ENCODE measurements around the gene MASP2. TPM values are rescaled to one million over a fixed set of nuclear protein-coding genes. Genes with fewer than 3 reads are reported as not detected.

The MASP2 gene
- total and polyA plus RNA-seq, 9 of the 15 experiments (the other 6 are each of a cell fraction or from before 2014, with no cell fraction given): 0.01 to 0.23 (median 0.06) TPM; not detected in 3

DNA sequence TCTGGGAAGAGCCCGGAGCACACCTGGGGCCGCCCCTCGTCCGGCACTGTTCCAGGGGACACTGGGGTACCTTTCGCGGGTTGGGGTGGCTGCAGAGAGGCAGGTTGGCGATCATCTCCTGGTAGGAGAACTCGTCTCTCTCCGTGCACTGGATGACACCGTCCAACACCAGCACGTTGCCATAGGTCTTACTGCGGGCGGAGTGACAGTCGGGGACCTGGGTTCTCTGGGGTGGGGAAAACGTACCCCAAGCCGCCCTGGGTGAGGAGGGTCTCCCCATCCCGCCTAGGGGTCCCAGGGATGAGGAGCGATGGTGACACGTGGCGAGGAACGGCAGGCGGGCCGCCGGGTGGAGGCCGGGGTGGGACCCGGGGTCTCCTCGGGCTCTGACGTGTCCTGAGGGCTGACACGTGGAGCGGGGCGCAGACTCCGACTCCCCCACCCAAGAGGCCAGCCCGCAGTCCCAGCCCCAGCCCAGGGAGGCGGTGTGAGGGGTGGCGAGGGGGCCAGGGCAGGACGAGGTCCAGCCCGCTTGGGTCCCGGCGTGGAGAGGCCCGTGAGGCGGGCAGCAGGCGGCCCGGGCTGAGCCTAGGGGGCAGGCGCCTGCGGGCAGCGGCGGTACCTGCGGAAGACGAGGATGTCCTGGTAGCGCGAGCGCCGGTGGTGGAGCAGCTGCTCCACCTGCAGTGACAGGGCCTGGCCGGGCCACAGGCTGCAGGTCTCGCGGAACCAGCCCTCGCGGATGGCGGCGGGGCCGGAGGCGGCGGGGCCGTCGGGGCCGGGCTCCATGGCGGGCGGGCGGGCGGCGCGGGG, 12.3 kb upstream of the MASP2 start (continued):
- TF ChIP-seq, protein P1, sequence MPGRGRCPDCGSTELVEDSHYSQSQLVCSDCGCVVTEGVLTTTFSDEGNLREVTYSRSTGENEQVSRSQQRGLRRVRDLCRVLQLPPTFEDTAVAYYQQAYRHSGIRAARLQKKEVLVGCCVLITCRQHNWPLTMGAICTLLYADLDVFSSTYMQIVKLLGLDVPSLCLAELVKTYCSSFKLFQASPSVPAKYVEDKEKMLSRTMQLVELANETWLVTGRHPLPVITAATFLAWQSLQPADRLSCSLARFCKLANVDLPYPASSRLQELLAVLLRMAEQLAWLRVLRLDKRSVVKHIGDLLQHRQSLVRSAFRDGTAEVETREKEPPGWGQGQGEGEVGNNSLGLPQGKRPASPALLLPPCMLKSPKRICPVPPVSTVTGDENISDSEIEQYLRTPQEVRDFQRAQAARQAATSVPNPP (IDR thresholded peaks at IDR 0.05; ENCODE audit: borderline replicate concordance, insufficient read depth, insufficient read length): no peak
- TF ChIP-seq ZBTB8A (IDR thresholded peaks at IDR 0.05; ENCODE audit: partially characterized antibody) (no peak), RAD21 (CRISPR knock-in tag; conservative IDR thresholded peaks at IDR 0.05 in 1 of 2, IDR thresholded peaks at IDR 0.05 in 1 of 2) (no peak), NELFE (IDR thresholded peaks at IDR 0.05; ENCODE audit: insufficient read depth, insufficient read length) (no peak), MYBL2 (IDR thresholded peaks at IDR 0.05; ENCODE audit: low read depth) (no peak), MYBL2 (CRISPR knock-in tag; IDR thresholded peaks at IDR 0.05; ENCODE audit: borderline replicate concordance) (no peak), ZNF79 (CRISPR knock-in tag; IDR thresholded peaks at IDR 0.05; ENCODE audit: low read depth) (no peak)
- TF ChIP-seq, protein P2, sequence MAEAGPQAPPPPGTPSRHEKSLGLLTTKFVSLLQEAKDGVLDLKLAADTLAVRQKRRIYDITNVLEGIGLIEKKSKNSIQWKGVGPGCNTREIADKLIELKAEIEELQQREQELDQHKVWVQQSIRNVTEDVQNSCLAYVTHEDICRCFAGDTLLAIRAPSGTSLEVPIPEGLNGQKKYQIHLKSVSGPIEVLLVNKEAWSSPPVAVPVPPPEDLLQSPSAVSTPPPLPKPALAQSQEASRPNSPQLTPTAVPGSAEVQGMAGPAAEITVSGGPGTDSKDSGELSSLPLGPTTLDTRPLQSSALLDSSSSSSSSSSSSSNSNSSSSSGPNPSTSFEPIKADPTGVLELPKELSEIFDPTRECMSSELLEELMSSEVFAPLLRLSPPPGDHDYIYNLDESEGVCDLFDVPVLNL (CRISPR knock-in tag; IDR thresholded peaks at IDR 0.05; ENCODE audit: low read depth): no peak
- TF ChIP-seq, protein P3, sequence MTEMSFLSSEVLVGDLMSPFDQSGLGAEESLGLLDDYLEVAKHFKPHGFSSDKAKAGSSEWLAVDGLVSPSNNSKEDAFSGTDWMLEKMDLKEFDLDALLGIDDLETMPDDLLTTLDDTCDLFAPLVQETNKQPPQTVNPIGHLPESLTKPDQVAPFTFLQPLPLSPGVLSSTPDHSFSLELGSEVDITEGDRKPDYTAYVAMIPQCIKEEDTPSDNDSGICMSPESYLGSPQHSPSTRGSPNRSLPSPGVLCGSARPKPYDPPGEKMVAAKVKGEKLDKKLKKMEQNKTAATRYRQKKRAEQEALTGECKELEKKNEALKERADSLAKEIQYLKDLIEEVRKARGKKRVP (CRISPR knock-in tag; IDR thresholded peaks at IDR 0.05): no peak
- TF ChIP-seq, protein P4, sequence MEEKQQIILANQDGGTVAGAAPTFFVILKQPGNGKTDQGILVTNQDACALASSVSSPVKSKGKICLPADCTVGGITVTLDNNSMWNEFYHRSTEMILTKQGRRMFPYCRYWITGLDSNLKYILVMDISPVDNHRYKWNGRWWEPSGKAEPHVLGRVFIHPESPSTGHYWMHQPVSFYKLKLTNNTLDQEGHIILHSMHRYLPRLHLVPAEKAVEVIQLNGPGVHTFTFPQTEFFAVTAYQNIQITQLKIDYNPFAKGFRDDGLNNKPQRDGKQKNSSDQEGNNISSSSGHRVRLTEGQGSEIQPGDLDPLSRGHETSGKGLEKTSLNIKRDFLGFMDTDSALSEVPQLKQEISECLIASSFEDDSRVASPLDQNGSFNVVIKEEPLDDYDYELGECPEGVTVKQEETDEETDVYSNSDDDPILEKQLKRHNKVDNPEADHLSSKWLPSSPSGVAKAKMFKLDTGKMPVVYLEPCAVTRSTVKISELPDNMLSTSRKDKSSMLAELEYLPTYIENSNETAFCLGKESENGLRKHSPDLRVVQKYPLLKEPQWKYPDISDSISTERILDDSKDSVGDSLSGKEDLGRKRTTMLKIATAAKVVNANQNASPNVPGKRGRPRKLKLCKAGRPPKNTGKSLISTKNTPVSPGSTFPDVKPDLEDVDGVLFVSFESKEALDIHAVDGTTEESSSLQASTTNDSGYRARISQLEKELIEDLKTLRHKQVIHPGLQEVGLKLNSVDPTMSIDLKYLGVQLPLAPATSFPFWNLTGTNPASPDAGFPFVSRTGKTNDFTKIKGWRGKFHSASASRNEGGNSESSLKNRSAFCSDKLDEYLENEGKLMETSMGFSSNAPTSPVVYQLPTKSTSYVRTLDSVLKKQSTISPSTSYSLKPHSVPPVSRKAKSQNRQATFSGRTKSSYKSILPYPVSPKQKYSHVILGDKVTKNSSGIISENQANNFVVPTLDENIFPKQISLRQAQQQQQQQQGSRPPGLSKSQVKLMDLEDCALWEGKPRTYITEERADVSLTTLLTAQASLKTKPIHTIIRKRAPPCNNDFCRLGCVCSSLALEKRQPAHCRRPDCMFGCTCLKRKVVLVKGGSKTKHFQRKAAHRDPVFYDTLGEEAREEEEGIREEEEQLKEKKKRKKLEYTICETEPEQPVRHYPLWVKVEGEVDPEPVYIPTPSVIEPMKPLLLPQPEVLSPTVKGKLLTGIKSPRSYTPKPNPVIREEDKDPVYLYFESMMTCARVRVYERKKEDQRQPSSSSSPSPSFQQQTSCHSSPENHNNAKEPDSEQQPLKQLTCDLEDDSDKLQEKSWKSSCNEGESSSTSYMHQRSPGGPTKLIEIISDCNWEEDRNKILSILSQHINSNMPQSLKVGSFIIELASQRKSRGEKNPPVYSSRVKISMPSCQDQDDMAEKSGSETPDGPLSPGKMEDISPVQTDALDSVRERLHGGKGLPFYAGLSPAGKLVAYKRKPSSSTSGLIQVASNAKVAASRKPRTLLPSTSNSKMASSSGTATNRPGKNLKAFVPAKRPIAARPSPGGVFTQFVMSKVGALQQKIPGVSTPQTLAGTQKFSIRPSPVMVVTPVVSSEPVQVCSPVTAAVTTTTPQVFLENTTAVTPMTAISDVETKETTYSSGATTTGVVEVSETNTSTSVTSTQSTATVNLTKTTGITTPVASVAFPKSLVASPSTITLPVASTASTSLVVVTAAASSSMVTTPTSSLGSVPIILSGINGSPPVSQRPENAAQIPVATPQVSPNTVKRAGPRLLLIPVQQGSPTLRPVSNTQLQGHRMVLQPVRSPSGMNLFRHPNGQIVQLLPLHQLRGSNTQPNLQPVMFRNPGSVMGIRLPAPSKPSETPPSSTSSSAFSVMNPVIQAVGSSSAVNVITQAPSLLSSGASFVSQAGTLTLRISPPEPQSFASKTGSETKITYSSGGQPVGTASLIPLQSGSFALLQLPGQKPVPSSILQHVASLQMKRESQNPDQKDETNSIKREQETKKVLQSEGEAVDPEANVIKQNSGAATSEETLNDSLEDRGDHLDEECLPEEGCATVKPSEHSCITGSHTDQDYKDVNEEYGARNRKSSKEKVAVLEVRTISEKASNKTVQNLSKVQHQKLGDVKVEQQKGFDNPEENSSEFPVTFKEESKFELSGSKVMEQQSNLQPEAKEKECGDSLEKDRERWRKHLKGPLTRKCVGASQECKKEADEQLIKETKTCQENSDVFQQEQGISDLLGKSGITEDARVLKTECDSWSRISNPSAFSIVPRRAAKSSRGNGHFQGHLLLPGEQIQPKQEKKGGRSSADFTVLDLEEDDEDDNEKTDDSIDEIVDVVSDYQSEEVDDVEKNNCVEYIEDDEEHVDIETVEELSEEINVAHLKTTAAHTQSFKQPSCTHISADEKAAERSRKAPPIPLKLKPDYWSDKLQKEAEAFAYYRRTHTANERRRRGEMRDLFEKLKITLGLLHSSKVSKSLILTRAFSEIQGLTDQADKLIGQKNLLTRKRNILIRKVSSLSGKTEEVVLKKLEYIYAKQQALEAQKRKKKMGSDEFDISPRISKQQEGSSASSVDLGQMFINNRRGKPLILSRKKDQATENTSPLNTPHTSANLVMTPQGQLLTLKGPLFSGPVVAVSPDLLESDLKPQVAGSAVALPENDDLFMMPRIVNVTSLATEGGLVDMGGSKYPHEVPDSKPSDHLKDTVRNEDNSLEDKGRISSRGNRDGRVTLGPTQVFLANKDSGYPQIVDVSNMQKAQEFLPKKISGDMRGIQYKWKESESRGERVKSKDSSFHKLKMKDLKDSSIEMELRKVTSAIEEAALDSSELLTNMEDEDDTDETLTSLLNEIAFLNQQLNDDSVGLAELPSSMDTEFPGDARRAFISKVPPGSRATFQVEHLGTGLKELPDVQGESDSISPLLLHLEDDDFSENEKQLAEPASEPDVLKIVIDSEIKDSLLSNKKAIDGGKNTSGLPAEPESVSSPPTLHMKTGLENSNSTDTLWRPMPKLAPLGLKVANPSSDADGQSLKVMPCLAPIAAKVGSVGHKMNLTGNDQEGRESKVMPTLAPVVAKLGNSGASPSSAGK (IDR thresholded peaks at IDR 0.05): peak; percentile 23; the same call in 1 of the 2 replicates
